Liver (tissue), 3 donors: Measurements from ENCODE around the gene PCDHA1.

Source experiments
- FOXA1 ChIP-seq: IDR thresholded peaks from 2 replicates; pipeline ENCODE4 v1.6.1; 2016; ENCODE audit warnings: antibody characterized with exemption
- JUND ChIP-seq, 2 donors: IDR thresholded peaks; 2 replicates each; pipeline ENCODE4 v1.6.1; 2016; ENCODE audit warnings: antibody characterized with exemption in 2 of 2
- NR2F2 ChIP-seq: IDR thresholded peaks from 2 replicates; pipeline ENCODE4 v1.6.1; 2016; ENCODE audit warnings: antibody characterized with exemption
- RAD21 ChIP-seq, 2 donors: IDR thresholded peaks; 2 replicates each; pipeline ENCODE4 v1.6.1; 2016; ENCODE audit warnings: antibody characterized with exemption in 2 of 2, mild to moderate bottlenecking in 2 of 2
- SP1 ChIP-seq: IDR thresholded peaks from 2 replicates; pipeline ENCODE4 v1.6.1; 2018; ENCODE audit warnings: antibody characterized with exemption, mild to moderate bottlenecking
- TAF1 ChIP-seq: conservative IDR thresholded peaks from 2 replicates; pipeline ENCODE4 v1.6.1; 2016; ENCODE audit warnings: antibody characterized with exemption, mild to moderate bottlenecking
- YY1 ChIP-seq: IDR thresholded peaks from 2 replicates; pipeline ENCODE4 v1.6.1; 2016; ENCODE audit warnings: antibody characterized with exemption, mild to moderate bottlenecking
- TF ChIP-seq, protein P1 (sequence below): IDR thresholded peaks from 2 replicates; pipeline ENCODE4 v1.6.1; 2016; ENCODE audit warnings: antibody characterized with exemption
- TF ChIP-seq, protein P2 (sequence below): fragments of 150-350 bp; IDR thresholded peaks from 2 replicates; pipeline ENCODE4 v1.5.1; 2017; ENCODE audit warnings: improper control_type of control experiment, low read depth, low read length; ENCODE audit not compliant: missing input control
- TF ChIP-seq, protein P3 (sequence below): IDR thresholded peaks from 2 replicates; pipeline ENCODE4 v1.6.1; 2016; ENCODE audit warnings: antibody characterized with exemption
- TF ChIP-seq, protein P4 (sequence below): IDR thresholded peaks from 2 replicates; pipeline ENCODE4 v1.6.1; 2016; ENCODE audit warnings: antibody characterized with exemption, mild to moderate bottlenecking
- TF ChIP-seq, protein P5 (sequence below): IDR thresholded peaks from 2 replicates; pipeline ENCODE4 v1.6.1; 2016; ENCODE audit warnings: antibody characterized with exemption
- donor health status: healthy.
- donor health status: healthy.

DNA sequence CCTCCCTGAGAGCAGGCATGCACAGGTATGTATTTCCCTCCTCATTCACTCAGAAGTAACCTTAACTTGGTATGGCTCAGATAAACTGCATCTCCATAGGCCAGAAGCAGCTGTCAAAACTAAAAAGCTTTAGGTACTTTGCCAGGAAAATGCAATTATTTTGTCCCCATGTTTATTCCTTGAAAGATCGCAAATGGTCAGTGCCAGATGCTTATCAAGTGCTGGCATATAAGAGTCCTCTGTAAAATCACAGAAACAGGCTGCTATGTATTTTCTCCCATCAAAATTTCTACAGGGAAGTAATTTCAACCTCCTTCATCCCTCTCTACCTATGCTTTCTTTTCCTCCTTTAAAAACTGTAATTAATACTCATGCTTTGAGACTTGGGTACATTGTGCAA lies 193.0 kb downstream of the PCDHA1 start:
- TF ChIP-seq, protein P1, sequence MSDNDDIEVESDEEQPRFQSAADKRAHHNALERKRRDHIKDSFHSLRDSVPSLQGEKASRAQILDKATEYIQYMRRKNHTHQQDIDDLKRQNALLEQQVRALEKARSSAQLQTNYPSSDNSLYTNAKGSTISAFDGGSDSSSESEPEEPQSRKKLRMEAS = no peak
- TF ChIP-seq, protein P2, sequence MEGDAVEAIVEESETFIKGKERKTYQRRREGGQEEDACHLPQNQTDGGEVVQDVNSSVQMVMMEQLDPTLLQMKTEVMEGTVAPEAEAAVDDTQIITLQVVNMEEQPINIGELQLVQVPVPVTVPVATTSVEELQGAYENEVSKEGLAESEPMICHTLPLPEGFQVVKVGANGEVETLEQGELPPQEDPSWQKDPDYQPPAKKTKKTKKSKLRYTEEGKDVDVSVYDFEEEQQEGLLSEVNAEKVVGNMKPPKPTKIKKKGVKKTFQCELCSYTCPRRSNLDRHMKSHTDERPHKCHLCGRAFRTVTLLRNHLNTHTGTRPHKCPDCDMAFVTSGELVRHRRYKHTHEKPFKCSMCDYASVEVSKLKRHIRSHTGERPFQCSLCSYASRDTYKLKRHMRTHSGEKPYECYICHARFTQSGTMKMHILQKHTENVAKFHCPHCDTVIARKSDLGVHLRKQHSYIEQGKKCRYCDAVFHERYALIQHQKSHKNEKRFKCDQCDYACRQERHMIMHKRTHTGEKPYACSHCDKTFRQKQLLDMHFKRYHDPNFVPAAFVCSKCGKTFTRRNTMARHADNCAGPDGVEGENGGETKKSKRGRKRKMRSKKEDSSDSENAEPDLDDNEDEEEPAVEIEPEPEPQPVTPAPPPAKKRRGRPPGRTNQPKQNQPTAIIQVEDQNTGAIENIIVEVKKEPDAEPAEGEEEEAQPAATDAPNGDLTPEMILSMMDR = no peak
- TF ChIP-seq YY1 (no peak), RAD21 (IDR thresholded peaks at IDR 0.05) (no peak), JUND (IDR thresholded peaks at IDR 0.05) (no peak), FOXA1 (no peak), SP1 (no peak), TAF1 (no peak), NR2F2 (no peak)
- TF ChIP-seq, protein P3, sequence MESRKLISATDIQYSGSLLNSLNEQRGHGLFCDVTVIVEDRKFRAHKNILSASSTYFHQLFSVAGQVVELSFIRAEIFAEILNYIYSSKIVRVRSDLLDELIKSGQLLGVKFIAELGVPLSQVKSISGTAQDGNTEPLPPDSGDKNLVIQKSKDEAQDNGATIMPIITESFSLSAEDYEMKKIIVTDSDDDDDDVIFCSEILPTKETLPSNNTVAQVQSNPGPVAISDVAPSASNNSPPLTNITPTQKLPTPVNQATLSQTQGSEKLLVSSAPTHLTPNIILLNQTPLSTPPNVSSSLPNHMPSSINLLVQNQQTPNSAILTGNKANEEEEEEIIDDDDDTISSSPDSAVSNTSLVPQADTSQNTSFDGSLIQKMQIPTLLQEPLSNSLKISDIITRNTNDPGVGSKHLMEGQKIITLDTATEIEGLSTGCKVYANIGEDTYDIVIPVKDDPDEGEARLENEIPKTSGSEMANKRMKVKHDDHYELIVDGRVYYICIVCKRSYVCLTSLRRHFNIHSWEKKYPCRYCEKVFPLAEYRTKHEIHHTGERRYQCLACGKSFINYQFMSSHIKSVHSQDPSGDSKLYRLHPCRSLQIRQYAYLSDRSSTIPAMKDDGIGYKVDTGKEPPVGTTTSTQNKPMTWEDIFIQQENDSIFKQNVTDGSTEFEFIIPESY = no peak
- TF ChIP-seq, protein P4, sequence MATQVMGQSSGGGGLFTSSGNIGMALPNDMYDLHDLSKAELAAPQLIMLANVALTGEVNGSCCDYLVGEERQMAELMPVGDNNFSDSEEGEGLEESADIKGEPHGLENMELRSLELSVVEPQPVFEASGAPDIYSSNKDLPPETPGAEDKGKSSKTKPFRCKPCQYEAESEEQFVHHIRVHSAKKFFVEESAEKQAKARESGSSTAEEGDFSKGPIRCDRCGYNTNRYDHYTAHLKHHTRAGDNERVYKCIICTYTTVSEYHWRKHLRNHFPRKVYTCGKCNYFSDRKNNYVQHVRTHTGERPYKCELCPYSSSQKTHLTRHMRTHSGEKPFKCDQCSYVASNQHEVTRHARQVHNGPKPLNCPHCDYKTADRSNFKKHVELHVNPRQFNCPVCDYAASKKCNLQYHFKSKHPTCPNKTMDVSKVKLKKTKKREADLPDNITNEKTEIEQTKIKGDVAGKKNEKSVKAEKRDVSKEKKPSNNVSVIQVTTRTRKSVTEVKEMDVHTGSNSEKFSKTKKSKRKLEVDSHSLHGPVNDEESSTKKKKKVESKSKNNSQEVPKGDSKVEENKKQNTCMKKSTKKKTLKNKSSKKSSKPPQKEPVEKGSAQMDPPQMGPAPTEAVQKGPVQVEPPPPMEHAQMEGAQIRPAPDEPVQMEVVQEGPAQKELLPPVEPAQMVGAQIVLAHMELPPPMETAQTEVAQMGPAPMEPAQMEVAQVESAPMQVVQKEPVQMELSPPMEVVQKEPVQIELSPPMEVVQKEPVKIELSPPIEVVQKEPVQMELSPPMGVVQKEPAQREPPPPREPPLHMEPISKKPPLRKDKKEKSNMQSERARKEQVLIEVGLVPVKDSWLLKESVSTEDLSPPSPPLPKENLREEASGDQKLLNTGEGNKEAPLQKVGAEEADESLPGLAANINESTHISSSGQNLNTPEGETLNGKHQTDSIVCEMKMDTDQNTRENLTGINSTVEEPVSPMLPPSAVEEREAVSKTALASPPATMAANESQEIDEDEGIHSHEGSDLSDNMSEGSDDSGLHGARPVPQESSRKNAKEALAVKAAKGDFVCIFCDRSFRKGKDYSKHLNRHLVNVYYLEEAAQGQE = no peak
- TF ChIP-seq, protein P5, sequence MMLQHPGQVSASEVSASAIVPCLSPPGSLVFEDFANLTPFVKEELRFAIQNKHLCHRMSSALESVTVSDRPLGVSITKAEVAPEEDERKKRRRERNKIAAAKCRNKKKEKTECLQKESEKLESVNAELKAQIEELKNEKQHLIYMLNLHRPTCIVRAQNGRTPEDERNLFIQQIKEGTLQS = no peak
